Chondrocyte (in vitro differentiated cells): ENCODE data around the gene PFDN6. TPM values are rescaled to one million over a fixed set of nuclear protein-coding genes. Genes with fewer than 3 reads are reported as not detected.

ENCODE experiments used
- DNase-seq: peaks from one replicate; pipeline ENCODE4 v3.0.0; 2021; ENCODE audit warnings: mixed read lengths, low spot score
- H3K27ac Mint-ChIP-seq: one replicate; pipeline ENCODE4 v1.8.0; 2021; ENCODE audit warnings: mild to moderate bottlenecking, moderate library complexity, mixed read lengths; ENCODE audit not compliant: unreplicated experiment
- H3K27me3 Mint-ChIP-seq: 2 replicates; pipeline ENCODE4 v1.8.0; 2021; ENCODE audit warnings: low read depth, mixed read lengths
- H3K36me3 Mint-ChIP-seq: 2 replicates; pipeline ENCODE4 v1.8.0; 2021; ENCODE audit warnings: low read depth, mixed read lengths
- H3K4me1 Mint-ChIP-seq: 2 replicates; pipeline ENCODE4 v1.8.0; 2021; ENCODE audit warnings: low read depth, mild to moderate bottlenecking, mixed read lengths
- H3K4me3 Mint-ChIP-seq: one replicate; pipeline ENCODE4 v1.8.0; 2021; ENCODE audit warnings: mild to moderate bottlenecking, moderate library complexity, mixed read lengths; ENCODE audit not compliant: unreplicated experiment
- H3K9me3 Mint-ChIP-seq: 2 replicates; pipeline ENCODE4 v1.8.0; 2021; ENCODE audit warnings: low read depth, mixed read lengths
- total RNA-seq: library from RNA; stranded (reverse); gene quantifications from 3 replicates; pipeline ENCODE4 v1.2.1, GENCODE V29; 2021
- TF ChIP-seq, protein P1 (sequence below): fragments of 200-600 bp; sonication (generic); IDR thresholded peaks from 2 replicates; pipeline ENCODE4 v1.5.0; 2021; ENCODE audit warnings: antibody characterized with exemption, mild to moderate bottlenecking, moderate library complexity

Gene PFDN6
- total RNA-seq, 1 donor from 2014 or later, result 25.3 TPM

DNA sequence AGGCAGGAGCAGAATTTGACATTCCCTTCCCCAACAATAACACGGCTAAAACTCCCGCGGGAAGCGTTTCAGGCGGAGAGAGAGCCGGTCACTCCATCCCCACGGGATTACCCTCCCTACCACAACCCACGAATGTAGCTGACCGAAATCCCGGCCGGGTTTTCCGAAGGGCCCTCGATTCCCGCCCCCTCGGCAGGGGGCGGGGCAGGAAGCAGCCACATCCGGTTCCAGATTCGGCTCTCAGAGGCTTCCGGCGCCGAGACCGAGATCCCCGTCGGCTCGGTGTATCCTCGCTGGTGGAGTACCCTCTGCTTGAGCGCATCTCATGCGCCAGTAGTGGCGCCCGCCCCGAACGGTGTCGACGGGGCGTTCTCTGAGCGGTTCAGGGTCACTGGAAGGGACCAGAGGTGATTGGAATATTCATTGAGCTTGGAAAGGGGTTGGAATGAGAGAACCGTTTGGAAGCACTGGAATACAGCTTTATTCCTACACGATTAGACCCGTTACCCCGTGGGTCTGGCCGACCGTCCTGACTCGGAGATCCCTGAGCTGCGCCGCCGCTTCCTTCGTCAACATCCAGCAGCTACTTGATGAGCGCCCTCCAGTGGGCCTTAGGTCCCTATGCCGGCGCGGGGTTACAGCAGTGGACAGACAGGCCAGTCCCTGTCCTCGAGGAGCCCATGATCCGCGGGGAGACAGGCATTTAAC, 10.0 kb downstream of the PFDN6 start:
- peak overlapping the region; percentile 99 for H3K27ac Mint-ChIP-seq
- H3K27me3 Mint-ChIP-seq, result no peaks in the 10 kb centered on the region
- peaks cover 10% of the 10 kb centered on the region for H3K36me3 Mint-ChIP-seq
- peak overlapping the region; percentile 98 for H3K4me3 Mint-ChIP-seq
- no peaks in the 10 kb centered on the region for H3K9me3 Mint-ChIP-seq
- peaks cover 36% of the 10 kb centered on the region for H3K4me1 Mint-ChIP-seq
- TF ChIP-seq, protein P1, sequence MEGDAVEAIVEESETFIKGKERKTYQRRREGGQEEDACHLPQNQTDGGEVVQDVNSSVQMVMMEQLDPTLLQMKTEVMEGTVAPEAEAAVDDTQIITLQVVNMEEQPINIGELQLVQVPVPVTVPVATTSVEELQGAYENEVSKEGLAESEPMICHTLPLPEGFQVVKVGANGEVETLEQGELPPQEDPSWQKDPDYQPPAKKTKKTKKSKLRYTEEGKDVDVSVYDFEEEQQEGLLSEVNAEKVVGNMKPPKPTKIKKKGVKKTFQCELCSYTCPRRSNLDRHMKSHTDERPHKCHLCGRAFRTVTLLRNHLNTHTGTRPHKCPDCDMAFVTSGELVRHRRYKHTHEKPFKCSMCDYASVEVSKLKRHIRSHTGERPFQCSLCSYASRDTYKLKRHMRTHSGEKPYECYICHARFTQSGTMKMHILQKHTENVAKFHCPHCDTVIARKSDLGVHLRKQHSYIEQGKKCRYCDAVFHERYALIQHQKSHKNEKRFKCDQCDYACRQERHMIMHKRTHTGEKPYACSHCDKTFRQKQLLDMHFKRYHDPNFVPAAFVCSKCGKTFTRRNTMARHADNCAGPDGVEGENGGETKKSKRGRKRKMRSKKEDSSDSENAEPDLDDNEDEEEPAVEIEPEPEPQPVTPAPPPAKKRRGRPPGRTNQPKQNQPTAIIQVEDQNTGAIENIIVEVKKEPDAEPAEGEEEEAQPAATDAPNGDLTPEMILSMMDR, result peak; percentile 91
- DNase-seq, result peak; percentile 95

DNA sequence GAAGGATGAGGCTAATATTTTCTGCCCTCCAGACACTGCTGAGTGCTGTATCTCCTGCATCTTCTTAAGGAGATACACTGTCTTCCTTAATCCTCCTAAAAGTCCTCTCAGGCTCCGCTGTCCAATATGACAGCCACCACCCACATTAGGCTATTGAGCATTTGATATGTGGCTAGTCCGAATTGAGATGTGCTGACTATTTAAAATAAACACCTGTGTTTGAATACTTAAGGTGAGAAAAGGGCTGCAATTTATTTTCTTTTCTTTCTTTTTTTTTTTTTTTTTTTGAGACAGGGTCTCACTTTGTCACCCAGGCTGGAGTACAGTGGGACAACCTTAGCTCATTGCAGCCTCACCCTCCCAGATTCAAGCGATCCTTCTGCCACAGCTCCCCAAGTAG, 12.5 kb downstream of the PFDN6 start:
- Mint-ChIP-seq H3K27me3 (no peaks in the 10 kb centered on the region), H3K9me3 (no peaks in the 10 kb centered on the region), H3K4me3 (no peak overlapping the region), H3K4me1 (peaks cover 32% of the 10 kb centered on the region), H3K27ac (no peak overlapping the region), H3K36me3 (peaks cover 12% of the 10 kb centered on the region)
- TF ChIP-seq, protein P1, result no peak
- no peak for DNase-seq

DNA sequence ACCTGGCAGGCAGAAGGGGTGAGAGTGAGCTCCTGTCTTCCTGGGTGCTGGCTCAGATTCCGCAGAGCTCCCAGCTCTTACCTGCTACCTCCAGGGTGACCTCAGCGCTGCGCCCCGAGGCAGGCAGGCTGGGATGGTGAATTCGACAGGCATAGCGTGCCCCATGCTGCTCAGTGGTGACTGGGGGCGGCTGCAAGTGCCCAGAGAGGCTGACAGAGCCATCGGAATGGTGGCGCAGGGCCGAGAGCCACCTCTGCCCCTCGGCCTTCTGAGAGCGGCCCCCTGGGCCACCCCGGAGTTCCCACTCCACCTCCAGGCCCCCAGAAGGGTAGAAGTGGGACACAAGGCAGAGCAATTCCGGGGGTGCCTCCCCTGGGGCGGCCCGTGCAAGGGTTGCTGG, 14.8 kb downstream of the PFDN6 start:
- DNase-seq, result no peak
- no peaks in the 10 kb centered on the region for H3K27me3 Mint-ChIP-seq
- peaks cover 12% of the 10 kb centered on the region for H3K36me3 Mint-ChIP-seq
- peaks cover 21% of the 10 kb centered on the region for H3K4me1 Mint-ChIP-seq
- H3K27ac Mint-ChIP-seq, result no peak overlapping the region
- no peak overlapping the region for H3K4me3 Mint-ChIP-seq
- TF ChIP-seq, protein P1, result no peak
- H3K9me3 Mint-ChIP-seq, result no peaks in the 10 kb centered on the region

- no peak for DNase-seq
- H3K4me1 Mint-ChIP-seq, result peaks cover 17% of the 10 kb centered on the region
- H3K9me3 Mint-ChIP-seq, result no peaks in the 10 kb centered on the region
- TF ChIP-seq, protein P1, result no peak
- no peaks in the 10 kb centered on the region for H3K27me3 Mint-ChIP-seq
- no peak overlapping the region for H3K4me3 Mint-ChIP-seq
- H3K27ac Mint-ChIP-seq, result no peak overlapping the region
- peaks cover 12% of the 10 kb centered on the region for H3K36me3 Mint-ChIP-seq
These were observed 15.7 kb downstream of the PFDN6 start for GRCh38 chr6:33305052-33305451.

DNA sequence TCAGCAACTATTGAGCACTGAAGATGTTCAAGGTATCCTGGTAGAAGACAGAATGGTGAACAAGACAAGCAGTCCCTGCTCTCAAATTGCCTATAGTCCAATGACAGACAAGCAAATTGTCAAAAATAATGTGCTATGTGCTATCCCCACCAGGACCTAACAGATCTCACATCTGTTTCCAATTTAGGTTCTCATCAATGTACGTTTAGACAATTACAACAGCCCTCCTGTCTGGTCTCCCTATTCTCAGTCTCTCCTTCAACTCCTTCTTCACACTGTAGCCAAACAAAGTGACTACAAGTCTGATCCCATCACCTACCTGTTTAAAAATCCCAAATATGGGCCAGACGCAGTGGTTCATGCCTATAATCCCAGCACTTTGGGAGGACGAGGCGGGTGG, 17.0 kb downstream of the PFDN6 start:
- H3K4me1 Mint-ChIP-seq, result peaks cover 5% of the 10 kb centered on the region
- no peak overlapping the region for H3K4me3 Mint-ChIP-seq
- no peaks in the 10 kb centered on the region for H3K27me3 Mint-ChIP-seq
- no peak for DNase-seq
- peaks cover 11% of the 10 kb centered on the region for H3K36me3 Mint-ChIP-seq
- peak overlapping the region; percentile 27 for H3K27ac Mint-ChIP-seq
- TF ChIP-seq, protein P1, result no peak
- no peaks in the 10 kb centered on the region for H3K9me3 Mint-ChIP-seq
